Activated T-cell treated with anti-CD3 and anti-CD28 coated beads for 1 hour (primary cell): Measurements from ENCODE around the gene RHOJ.

Experiments used
- DNase-seq: peaks from one replicate; pipeline ENCODE4 v3.0.0-alpha.2; 2020; ENCODE audit warnings: low read depth

RHOJ gene

DNA sequence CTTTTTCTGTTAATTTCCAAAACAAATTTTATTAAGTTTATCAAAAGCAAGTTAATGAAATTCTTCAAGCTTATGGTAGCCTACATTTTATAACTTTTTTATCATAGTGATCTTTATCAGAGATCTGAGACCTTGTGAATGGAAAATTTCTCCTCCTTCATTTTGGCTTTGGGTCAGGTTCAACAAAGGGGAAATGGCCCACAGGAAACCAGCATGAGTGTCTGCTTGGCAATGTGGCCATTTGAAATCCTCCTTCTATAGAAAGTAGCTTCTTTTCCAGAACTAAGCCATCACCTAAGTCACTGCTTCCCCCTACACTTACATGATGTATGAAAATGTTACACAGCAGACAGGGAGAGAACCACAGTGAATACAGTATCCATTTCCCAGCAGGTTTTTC is 1.6 kb downstream of the RHOJ start:
- DNase-seq = no peak

DNA sequence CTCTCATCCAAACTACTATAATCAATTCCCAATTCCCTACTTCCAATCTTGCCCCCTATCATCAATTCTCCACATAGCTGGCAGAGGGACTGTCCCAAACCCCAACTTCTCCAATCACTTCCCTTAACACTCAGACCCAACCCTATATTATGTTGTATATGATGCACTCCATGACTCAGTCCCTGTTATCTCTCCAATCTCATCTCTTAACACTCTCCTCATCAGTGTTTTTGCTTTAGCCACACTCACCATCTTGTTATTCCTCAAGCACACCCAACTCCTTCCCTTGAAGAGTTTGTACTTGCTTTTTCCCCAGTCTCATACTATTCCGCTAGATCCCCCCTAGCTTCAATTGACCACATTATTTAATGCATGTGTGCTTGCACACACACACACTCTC is 4.9 kb downstream of the RHOJ start:
- DNase-seq = no peak

DNA sequence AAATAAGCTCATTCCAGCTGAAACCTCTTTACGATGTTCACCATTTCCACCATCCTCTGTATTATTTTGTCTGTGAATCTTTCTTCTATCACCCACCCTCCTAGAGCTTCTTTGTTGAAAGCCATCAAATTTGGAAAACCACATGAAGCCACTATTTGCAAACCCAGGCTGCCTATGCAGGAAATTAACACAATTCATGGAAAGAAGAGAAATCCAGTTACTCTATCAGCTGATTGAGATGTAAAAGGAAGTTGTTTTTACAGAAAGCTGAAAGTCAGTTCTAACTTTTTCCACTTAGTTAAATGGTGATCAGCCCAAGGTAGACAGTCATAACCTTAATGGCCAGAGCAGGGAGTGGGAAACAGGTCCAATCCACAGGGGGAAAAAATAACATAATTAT is 6.6 kb downstream of the RHOJ start:
- DNase-seq = no peak

DNA sequence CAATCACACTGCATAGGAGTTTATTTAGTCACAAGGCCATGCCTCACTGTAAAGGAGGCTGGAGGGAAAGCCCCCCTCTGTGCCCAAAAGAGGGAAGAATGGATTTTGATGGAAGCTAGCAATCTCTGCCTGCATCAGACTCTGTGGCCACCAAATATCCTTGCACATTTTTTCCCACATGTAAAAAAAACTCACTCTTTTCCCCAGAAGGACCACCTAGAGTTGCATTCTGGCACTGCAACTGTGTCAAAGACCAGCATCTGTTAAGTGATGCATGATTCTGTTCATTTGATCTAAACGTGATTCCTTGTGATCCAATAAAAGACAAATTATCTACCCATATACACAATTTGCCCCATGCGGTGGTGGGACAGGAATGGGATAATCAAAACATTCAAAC is 8.0 kb downstream of the RHOJ start:
- DNase-seq = no peak

DNA sequence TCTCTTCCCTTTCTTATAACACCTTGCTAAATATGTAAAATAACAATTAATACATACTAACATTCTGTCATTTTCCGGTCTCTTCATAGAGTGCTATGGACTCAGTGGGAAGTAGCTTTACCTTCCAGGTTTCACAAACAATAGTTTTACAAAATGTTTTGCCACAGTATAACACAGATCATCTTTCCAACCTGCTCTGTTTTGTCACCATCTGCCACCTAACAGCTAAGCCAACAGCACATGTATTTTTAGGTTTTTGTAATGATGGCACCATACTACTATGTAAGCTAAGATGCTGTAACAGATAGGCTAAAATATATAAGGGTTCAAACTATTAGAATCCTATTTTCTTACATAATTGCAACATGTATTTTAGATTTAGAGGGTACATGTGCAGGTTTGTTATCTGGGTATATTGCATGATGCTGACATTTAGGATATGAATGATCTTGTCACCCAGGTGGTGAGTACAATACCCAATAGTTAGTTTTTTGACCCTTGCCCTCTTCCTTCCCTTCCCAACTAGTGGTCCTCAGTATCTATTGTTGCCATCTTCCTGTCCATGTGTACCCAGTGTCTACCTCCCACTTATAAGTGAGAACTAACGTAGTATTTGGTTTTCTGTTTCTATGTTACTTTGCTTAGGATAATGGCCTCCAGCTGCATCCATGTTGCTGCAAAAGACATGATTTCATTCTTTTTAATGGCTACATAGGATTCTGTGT is 8.7 kb downstream of the RHOJ start:
- no peak for DNase-seq

DNA sequence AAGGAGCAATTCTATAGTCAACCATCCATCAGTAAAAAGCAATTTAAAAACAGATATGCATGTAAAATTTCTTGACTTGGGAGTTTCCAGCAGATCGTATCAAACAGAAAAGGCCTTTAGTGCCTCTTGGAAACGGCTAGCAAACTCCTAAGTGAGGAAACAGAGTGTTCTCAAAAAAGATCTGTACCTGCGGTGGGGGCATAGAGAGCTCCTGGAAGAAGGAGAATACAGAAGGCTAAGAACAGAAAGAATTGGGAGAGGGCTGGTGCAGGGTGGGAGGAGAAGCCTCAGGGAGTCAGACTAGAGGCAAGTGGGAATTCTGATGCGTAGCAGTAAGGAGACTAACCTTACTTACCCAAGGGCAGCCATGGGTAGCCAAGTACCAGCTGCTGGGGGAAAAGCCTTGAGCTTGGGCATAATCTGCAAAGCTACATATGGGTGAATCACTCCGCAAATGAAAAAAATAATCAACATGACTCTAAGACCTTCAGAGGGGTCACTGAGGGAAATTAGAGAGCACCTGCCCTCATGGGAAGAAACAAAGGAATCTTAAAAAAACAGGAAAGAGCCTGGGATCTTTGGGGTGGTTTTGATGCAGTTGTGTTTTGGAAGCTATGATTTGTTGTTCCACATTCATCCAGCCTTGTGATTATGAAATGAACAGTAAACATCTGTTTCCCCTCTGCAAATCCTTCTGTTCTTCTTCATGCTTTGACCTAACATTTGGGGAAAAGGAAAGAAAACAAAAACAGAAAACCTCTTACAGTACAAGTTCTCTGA is 10.4 kb downstream of the RHOJ start:
- DNase-seq = no peak

DNA sequence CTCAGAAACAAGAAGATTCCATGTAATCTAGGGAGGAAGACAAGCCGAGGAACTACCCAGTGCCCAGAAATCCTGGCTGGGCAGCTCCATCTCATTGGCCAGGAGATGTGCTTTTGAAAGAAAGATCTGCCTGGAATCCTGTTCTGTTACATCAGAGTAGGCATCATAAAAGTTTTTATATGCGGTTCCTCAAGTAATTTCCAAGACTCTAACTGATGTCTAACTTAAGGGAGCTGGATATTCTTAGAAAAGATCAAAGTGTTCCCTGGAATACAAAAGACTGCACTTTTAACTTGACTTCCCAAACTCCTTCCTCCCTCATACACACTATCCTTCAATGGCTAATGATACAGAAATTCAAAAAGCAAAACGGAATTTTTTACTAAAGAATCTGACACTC is 16.3 kb downstream of the RHOJ start:
- DNase-seq = no peak

DNA sequence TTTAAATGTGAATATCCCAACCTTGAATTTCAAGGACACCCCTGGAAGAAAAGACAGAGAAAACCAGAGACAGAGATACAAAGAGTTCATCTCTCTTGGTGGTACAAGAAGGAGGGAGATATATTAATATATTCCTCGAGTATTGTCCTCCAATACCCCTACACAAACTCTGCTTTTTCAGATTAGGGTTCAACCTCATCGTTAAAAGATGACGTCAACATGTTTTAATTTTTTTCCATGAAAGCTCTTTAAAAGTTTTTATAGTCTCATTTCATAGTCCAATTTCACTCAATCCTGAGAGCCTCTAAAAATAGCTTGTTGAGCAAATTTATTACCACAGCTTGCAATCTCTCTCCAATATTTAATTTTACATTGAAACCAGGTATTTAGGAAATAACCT is 19.4 kb downstream of the RHOJ start:
- DNase-seq = no peak

DNA sequence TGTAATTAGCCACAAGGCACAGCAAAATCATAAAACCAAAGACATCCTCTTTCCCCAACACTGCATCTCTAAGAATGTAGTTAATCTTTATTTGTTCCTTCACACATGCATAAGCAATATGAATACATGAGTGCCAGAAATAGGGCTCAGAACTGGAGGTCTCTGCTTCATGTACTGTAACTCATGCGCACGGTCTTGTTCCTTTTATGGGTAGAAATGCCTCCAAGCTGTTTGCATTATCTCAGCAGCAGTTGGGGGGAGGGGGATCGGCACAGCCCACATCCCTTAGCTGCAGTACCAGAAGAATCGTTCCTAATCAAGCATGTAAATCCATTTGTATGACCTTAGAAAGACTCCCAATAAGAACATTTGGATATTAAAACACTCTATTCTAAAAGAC is 20.0 kb downstream of the RHOJ start:
- no peak for DNase-seq

DNA sequence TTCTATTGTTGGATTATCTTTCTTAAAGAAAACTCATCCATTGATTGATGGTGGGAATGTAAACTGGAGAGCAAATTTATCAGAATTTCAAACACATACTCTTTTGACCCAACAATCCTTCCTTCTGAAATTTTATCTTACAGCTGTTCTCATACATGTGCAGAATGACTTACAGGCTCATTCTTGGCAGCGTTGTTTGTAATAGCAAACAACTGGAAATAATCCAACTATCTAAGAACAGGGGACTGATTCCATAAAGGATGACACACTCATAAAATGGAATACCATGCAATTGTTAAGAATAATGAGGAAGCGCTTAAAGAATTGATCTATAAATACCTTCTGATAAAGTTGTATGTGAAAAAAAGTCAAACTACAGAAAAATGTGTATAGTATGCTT is 24.0 kb downstream of the RHOJ start:
- DNase-seq = no peak

DNA sequence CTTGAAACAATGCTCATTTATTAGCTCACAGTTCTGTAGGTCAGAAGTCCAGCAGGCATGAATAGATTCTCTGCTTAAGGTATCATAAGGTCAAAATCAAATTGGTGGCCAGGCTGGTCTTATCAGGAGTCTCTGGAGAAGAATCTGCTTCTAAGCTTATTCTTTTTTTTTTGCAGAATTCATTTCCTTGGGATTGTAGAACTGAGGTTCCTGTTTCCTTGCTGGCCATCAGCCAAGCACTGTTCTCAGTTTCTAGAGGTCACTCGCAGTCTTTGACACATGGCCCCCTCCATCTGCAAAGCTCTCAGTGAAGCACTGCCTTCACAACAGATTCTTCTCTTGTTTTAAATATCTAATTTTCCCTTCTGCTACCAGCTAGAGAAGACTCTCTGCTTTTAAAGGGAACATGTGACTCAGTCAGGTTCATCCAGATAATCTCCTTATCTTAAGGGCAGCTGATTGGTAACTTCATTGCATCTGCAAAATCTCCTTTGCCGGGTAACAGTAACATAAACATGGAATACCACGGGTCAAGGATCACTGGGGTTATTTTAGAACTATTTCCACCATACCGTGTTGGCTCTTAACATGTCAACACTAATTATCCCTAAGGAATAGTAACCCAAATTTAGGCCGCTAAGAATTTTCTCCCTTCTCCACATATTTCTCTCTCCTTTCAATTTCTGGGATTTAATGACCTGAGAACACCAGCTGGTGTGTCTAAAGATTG is 25.3 kb downstream of the RHOJ start:
- no peak for DNase-seq

DNA sequence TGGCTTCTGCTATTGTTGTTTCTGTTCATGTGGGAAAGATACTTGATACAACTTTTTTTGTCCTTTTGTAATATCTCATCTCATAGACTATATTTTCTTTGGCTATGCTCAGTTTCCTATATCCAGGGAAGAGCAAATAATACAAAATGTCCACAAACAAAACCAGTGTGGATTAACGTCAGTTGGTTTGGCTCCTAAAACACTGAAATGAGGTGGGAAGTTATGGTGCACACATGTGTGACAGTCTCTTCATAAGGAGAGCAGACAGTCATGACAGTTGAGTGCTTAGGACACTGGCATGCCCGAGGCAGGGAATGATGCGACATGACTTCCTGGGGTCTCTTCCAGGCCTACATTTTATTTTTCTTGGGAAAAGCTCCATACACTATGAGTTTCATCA is 27.5 kb downstream of the RHOJ start:
- DNase-seq = no peak

DNA sequence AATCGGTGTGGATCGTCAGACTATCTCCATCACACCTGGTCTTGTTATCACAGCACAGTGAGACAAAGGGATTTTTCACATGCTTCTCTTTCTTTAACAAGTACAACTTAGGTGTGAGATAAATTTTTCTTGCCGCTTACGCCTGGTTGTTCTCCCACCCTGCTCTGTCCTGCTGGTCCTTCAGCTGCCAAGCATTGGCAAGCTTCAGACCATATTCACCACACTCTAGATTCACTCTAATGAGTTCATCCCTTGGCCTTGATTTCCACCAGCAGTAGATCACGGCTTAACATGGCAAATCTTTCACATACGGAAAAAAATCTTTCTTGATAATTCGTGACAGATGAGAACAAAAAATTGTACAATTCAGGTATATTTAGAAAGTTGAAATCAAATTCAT is 33.5 kb downstream of the RHOJ start:
- no peak for DNase-seq

DNA sequence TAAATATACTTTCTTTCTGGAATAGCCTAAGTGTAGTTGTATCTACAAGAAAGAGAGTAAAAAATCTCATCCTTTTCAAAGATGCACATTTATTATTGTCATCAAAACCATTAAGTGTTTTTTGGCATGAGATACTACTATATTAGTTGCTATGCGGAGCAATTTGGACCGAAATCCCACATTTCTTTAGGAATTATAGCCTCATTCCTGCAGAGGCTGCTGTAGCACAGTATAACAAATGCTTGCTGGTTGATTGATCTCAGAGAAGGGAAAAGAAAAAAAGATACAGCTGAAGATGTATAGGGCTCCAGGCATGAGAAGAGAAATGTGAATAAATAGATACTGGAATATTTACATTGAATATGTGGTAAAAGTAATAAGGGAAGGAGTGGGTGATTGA is 36.0 kb downstream of the RHOJ start:
- DNase-seq = no peak

DNA sequence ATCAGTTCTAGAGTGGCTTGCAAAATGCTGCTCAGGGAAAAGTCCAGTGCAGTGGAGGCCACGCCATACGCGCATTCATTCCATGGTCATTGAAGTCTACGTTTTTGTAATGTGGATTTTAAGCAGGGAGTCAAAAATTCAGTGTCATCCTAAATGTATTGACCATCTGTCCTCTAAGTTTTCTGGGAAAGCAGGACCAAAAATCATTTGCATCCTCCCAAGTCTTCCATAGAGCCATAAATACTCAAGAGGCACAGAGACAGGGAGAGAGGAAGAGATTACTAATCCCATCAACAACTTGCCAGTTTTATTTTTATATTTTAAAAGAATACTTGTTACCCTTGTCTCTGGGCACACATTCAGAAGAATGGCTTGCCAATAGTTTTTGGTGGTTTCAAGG is 36.9 kb downstream of the RHOJ start:
- DNase-seq = no peak

DNA sequence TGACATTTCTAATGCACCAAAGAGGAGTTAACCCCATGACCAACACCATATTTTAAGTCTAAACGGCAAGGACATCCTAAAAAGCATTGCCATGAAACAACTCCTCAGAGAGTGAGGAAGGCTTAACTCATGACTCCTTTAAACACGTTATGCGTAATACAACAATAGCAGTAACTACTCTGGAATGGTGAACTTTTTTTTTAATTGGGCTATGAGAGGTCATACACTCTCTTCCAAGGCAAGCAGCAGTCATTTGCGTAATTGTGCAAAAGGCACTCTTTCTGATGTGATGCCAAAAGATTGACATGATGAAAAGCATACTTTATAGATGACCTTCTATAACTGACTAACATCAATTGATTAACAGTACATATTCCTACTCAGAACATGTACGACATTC is 39.4 kb downstream of the RHOJ start:
- DNase-seq = no peak

DNA sequence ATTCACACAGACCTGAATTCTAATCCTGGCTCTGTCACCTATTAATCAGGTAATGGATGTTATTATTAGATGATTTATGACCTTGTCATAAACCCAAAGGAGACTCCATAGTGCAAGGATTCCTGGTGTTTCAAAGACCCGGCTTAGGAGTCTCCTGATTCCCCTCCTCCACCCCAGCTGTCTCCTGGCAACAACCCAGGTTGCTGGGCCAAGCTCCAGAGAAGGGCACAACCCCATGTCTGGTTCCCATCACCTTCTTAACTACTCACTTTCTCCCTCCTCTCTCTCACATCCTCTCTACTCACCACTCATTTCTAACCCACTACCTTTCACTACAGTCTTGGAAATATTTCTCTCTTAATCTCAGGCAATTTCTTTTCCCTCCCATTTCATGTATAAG is 41.6 kb downstream of the RHOJ start:
- no peak for DNase-seq

DNA sequence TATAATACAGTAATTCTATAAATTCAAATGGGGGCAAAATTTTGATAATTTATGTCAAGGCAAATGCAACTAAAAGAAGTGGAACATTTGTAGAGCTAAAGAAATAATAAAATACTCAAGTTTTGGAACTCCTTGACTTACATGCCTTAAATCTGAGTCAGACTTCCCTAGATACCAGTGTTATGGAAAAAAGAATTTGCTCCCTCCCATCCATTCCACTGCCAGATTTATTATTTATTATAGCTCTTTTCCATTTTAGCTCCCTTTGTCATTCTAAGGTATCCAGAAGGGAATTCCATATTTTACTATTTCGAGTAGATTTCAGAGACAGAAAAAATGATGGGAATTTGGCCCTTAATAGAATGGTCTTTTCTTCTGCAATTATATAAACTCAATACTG is 44.0 kb downstream of the RHOJ start:
- no peak for DNase-seq

DNA sequence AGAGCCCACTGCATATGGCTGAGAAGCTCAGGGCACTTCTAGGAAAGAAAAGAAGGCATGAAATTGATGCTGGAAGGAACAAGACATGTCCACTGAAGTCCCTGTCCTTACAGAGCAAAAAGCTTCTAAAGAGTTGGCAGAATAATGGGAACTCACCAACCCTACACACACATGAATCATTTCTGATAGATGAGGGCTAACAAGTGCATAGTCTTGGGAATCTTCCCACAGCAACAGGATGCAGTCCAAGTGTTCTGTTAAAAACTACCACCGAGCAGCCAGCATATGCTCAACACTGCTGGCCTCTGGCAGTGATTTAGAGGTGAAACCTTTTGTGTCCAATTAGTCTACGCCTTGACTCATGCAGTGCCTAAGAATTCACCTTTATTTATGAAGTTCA is 44.8 kb downstream of the RHOJ start:
- DNase-seq = no peak

DNA sequence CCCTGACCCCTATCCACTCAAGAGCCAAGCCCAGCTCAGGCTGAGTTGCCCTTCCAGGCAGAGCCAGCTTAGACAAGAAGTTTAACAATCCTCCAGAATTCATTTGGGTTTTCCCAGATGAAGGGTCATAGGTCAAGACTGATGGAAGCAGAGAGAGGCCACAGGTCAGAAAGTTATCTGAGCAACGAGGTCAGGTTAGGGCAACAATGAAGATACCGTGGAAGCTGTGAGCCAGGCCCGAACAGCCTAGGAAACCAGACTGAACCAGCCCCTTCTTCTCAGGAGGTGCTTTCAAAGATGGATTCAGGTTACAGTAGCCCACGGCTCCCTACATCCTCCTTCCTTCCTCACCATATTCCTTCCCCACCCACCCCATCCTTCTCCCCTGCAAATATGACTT is 53.1 kb downstream of the RHOJ start:
- no peak for DNase-seq

DNA sequence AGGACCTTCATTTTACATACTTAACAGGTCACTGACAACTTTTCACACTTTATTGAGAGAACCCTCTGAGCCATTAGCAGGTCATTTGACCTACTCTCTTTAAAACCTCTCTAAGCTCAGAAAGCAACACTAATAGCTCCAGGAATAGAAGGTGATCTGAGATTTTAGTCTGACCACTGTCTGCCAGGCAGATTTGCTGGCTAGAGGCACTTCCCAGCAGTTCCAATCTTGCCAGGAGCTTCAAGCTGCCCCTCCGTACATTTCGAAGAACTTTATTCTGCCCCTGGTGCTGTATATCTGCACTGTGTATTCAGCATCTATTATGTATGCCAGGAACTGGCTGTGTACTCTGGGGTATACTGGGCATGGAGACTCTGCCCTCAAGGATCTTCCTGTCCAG is 58.2 kb downstream of the RHOJ start:
- no peak for DNase-seq

DNA sequence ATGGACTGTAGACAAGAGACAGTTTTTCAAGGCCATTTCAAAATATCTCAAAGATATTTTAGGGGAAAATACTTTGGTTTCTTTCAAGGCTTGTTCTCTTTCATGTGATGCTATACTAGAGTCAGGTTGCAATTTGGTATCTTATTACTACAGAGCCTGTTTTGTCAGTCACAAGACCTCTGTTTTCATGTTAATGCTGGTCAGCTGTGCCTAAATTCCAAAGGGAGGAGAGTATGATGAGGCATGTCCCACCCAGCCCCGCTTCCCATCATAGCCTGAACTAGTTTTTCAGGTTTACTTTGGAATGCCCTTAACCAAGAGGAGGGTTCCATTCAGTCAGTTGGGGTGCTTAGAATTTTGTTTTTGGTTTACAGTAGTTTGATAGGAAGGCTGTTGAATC is 61.9 kb downstream of the RHOJ start:
- DNase-seq = no peak

DNA sequence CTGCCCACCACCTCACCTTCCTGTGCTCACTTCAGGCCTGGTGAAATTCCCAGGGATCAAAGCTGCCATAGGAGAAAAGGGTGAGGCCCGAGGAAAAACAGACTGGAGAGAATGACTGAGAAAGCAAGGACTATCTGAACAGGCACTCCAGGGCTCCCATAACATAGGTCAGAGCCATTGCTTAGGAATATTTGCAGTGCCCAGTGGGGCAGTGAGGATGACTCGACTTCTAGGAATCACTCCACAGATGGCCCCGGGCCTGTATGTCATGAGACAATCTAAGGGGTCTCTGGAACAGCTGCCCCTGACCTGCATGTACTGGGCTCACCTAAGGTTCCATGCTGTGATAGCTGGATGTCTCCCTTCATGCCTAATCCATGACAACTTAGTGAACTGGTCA is 62.9 kb downstream of the RHOJ start:
- no peak for DNase-seq
